Caco-2 (cell line): ENCODE results near the gene CLSTN2. TPM values are rescaled to one million over a fixed set of nuclear protein-coding genes. Genes with fewer than 3 reads are reported as not detected.

Experiments
- BruUV-seq: library from RNA; stranded (reverse); fragments of 400-500 nt; replicated peaks from 2 replicates; lab custom pipeline; 2021; lab: Mats Ljungman, UMichigan
- CTCF ChIA-PET: fragments of 300-600 bp; sonication (Branson Sonifier 250); formaldehyde crosslinking; loops from one replicate; lab custom pipeline; 2022; ENCODE audit warnings: antibody characterized with exemption; lab: Charles Lee
- POLR2A ChIA-PET: fragments of 300-600 bp; sonication (Branson Sonifier 250); formaldehyde crosslinking; loops from one replicate; lab custom pipeline; 2022; ENCODE audit warnings: antibody characterized with exemption; lab: Charles Lee
- DNase-seq, 2 experiments: peaks; one replicate each; pipeline versions ENCODE4 v3.0.0 to v3.0.0-alpha.2; 2020 to 2022
- H3K27me3 ChIP-seq: replicated peaks from 2 replicates; pipeline ENCODE4 v1.6.0; 2011; ENCODE audit warnings: low read length; ENCODE audit not compliant: control insufficient read depth, insufficient read depth
- H3K36me3 ChIP-seq: 2 replicates; pipeline ENCODE4 v1.5.1; 2011; ENCODE audit warnings: low read length; ENCODE audit not compliant: control insufficient read depth, insufficient read depth
- H3K4me1 ChIP-seq: fragments of 250-450 bp; sonication (Bioruptor Pico); 2 replicates; pipeline ENCODE4 v1.5.1; 2020; ENCODE audit warnings: mild to moderate bottlenecking
- H3K4me3 ChIP-seq: 2 replicates; pipeline ENCODE4 v1.5.1; 2011; ENCODE audit warnings: low read depth, mild to moderate bottlenecking, control low read depth, low read length
- H3K9me3 ChIP-seq: fragments of 250-450 bp; sonication (Bioruptor Pico); 2 replicates; pipeline ENCODE4 v1.5.1; 2020; ENCODE audit warnings: mild to moderate bottlenecking, moderate library complexity
- H3K27ac Mint-ChIP-seq: one replicate; pipeline ENCODE4 v1.8.0; 2022; ENCODE audit warnings: mixed read lengths; ENCODE audit not compliant: unreplicated experiment
- H3K27me3 Mint-ChIP-seq: one replicate; pipeline ENCODE4 v1.8.0; 2022; ENCODE audit warnings: mixed read lengths; ENCODE audit not compliant: insufficient read depth, unreplicated experiment
- H3K36me3 Mint-ChIP-seq: one replicate; pipeline ENCODE4 v1.8.0; 2022; ENCODE audit warnings: mild to moderate bottlenecking, mixed read lengths; ENCODE audit not compliant: insufficient read depth, unreplicated experiment
- H3K4me1 Mint-ChIP-seq: one replicate; pipeline ENCODE4 v1.8.0; 2022; ENCODE audit warnings: low read depth, mixed read lengths; ENCODE audit not compliant: unreplicated experiment
- H3K4me3 Mint-ChIP-seq: one replicate; pipeline ENCODE4 v1.8.0; 2022; ENCODE audit warnings: mild to moderate bottlenecking, moderate library complexity, mixed read lengths; ENCODE audit not compliant: unreplicated experiment
- H3K9me3 Mint-ChIP-seq: one replicate; pipeline ENCODE4 v1.8.0; 2022; ENCODE audit warnings: mixed read lengths; ENCODE audit not compliant: unreplicated experiment
- intact Hi-C: fragments of 100-400 bp; cut with micrococcal nuclease; formaldehyde crosslinking; loops from one replicate; pipeline ENCODE4 v1.10.0; 2022; ENCODE audit not compliant: unreplicated experiment
- total RNA-seq: library from RNA; stranded (reverse); gene quantifications from 2 replicates; pipeline ENCODE4 v1.2.3, GENCODE V29; 2022
- TF ChIP-seq, protein P1 (sequence below), 2 experiments: fragments of 200-600 bp in 1 of 2; IDR thresholded peaks; 1 replicate in 1 of 2; 2 replicates in 1 of 2; pipeline versions ENCODE4 v1.5.1 to v1.8.0; 2011 to 2022; ENCODE audit warnings: antibody characterized with exemption in 1 of 2, control low read depth in 1 of 2, inconsistent platforms in 1 of 2, low read depth in 1 of 2, low read length in 1 of 2, mild to moderate bottlenecking in 1 of 2, moderate library complexity in 1 of 2; ENCODE audit not compliant: insufficient read depth in 1 of 2, severe bottlenecking in 1 of 2, unreplicated experiment in 1 of 2

The CLSTN2 gene
- total RNA-seq, 1 experiment from 2014 or later: 26.1 TPM

DNA sequence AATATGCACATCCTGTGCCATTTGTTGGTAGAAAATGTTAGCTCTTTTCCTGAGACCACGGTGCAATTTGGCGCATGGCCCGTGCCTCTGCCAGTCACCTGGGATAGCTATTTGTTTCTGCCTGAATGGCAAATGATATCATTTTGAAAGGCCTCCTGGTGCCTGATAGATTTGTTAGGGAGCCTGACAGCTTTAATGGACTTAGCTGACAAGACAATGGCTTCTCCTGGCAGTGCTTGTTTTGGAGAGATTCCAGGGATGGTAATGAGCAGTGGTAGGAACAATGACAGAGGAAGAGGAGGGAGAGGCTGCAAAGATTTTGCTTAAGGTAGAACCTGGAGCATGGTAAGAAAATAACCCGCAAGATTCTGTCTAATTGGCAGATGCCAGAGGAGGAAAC is 268.5 kb downstream of the CLSTN2 start:
- TF ChIP-seq, protein P1, sequence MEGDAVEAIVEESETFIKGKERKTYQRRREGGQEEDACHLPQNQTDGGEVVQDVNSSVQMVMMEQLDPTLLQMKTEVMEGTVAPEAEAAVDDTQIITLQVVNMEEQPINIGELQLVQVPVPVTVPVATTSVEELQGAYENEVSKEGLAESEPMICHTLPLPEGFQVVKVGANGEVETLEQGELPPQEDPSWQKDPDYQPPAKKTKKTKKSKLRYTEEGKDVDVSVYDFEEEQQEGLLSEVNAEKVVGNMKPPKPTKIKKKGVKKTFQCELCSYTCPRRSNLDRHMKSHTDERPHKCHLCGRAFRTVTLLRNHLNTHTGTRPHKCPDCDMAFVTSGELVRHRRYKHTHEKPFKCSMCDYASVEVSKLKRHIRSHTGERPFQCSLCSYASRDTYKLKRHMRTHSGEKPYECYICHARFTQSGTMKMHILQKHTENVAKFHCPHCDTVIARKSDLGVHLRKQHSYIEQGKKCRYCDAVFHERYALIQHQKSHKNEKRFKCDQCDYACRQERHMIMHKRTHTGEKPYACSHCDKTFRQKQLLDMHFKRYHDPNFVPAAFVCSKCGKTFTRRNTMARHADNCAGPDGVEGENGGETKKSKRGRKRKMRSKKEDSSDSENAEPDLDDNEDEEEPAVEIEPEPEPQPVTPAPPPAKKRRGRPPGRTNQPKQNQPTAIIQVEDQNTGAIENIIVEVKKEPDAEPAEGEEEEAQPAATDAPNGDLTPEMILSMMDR (IDR thresholded peaks at IDR 0.05; ENCODE audit: insufficient read depth in 1 of 2, low read depth in 1 of 2, low read length in 1 of 2, severe bottlenecking in 1 of 2, unreplicated experiment in 1 of 2): no peak
- no peak overlapping the region for H3K4me3 ChIP-seq
- BruUV-seq: no TSS peak
- H3K4me3 Mint-ChIP-seq: no peak overlapping the region
- no peaks in the 10 kb centered on the region for H3K9me3 ChIP-seq
- no peaks in the 10 kb centered on the region for H3K36me3 ChIP-seq
- H3K27ac Mint-ChIP-seq: no peak overlapping the region
- no peaks in the 10 kb centered on the region for H3K36me3 Mint-ChIP-seq
- H3K4me1 Mint-ChIP-seq: no peaks in the 10 kb centered on the region
- H3K4me1 ChIP-seq: peaks cover 7% of the 10 kb centered on the region; the same call in 1 of the 2 replicates
- no peaks in the 10 kb centered on the region for H3K27me3 ChIP-seq
- intact Hi-C loops: loop anchor here (10.0 kb wide), 1 partner anchor 219 kb away; no protein-coding TSS in a partner anchor
- H3K27me3 Mint-ChIP-seq: peaks cover 3% of the 10 kb centered on the region
- H3K9me3 Mint-ChIP-seq: no peaks in the 10 kb centered on the region
- ChIA-PET CTCF (no interaction called here), POLR2A (no interaction called here)
- no peak for DNase-seq

DNA sequence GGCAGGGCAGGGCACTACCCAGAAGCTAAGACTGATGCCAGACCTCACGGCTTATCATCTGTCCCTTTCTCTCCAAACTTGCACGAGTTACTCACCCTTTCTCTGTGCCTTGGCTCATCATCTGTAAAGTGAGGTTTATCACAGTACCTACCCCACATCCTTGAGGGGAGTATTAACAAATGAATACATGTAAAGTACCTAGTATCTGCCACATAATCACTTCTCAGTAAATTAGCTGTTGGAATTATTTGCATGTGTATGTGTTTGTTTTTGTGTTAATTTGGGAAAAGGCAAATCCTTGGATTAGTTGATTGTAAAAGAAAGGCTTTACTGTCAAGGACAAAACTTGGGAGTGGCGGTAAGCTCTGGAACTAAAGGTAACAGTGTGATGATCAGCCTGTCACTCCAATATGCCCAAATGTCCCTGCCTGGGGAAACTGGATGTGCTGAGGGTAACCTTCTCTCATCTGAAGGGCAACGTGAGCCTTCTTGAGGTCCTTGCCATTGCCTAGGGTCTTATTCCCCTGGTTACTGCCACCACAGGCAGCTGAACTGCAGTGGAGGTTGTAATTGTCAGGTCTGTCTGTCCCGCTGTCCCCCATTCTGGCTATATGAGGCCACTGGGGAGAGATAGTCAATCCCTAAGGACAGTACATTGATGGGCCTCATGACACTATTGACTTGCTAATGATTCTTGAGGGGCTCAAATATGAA is 269.4 kb downstream of the CLSTN2 start:
- Histone ChIP-seq H3K4me1 (no peaks in the 10 kb centered on the region), H3K36me3 (no peaks in the 10 kb centered on the region), H3K4me3 (no peak overlapping the region), H3K27me3 (no peaks in the 10 kb centered on the region), H3K9me3 (no peaks in the 10 kb centered on the region)
- BruUV-seq: no TSS peak
- TF ChIP-seq, protein P1 (IDR thresholded peaks at IDR 0.05; ENCODE audit: insufficient read depth in 1 of 2, low read depth in 1 of 2, low read length in 1 of 2, severe bottlenecking in 1 of 2, unreplicated experiment in 1 of 2): no peak
- Mint-ChIP-seq H3K36me3 (no peaks in the 10 kb centered on the region), H3K4me3 (no peak overlapping the region), H3K9me3 (no peaks in the 10 kb centered on the region), H3K4me1 (no peaks in the 10 kb centered on the region), H3K27ac (no peak overlapping the region), H3K27me3 (peaks cover 3% of the 10 kb centered on the region)
- intact Hi-C loops: loop anchor here (10.0 kb wide), 1 partner anchor 220 kb away; no protein-coding TSS in a partner anchor
- CTCF ChIA-PET: no interaction called here
- POLR2A ChIA-PET: no interaction called here
- DNase-seq: no peak

DNA sequence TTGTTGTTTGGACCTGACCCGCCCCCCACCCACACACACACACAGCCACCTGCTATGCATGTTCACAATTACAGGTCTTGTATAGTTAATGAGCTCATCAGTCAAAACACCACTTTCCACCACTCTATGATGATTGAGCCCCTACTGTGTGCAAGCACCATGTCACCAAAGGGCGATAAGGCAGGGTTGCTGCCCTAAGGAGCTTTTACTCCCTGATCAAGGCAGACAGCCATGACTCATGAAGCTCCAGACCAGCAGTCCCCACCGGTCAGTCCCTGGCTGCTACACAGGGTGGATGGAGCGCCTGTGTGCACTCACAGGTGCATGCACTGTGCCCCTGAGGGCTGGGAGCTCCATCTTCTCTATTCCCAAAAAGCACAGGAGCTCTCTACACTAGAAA is 270.6 kb downstream of the CLSTN2 start:
- ChIA-PET POLR2A (no interaction called here), CTCF (no interaction called here)
- BruUV-seq: no TSS peak
- no peak overlapping the region for H3K4me3 ChIP-seq
- intact Hi-C loops: loop anchor here (10.0 kb wide), 1 partner anchor 221 kb away; no protein-coding TSS in a partner anchor
- Mint-ChIP-seq H3K9me3 (no peaks in the 10 kb centered on the region), H3K27me3 (peaks cover 3% of the 10 kb centered on the region), H3K36me3 (no peaks in the 10 kb centered on the region), H3K4me1 (no peaks in the 10 kb centered on the region), H3K4me3 (no peak overlapping the region), H3K27ac (no peak overlapping the region)
- no peaks in the 10 kb centered on the region for H3K36me3 ChIP-seq
- DNase-seq: no peak
- H3K9me3 ChIP-seq: no peaks in the 10 kb centered on the region
- TF ChIP-seq, protein P1 (IDR thresholded peaks at IDR 0.05; ENCODE audit: insufficient read depth in 1 of 2, low read depth in 1 of 2, low read length in 1 of 2, severe bottlenecking in 1 of 2, unreplicated experiment in 1 of 2): no peak
- H3K27me3 ChIP-seq: no peaks in the 10 kb centered on the region
- H3K4me1 ChIP-seq: no peaks in the 10 kb centered on the region
